GM12891 (cell line): ENCODE data around the gene CA4. TPM values are rescaled to one million over a fixed set of nuclear protein-coding genes. Genes with fewer than 3 reads are reported as not detected.
"Not testable (repeated sequence)": the region's sequence is repeated elsewhere in the genome, so short reads cannot be mapped to it uniquely, and the experiment has no call there.

ENCODE experiments used
- DNase-seq: peaks from one replicate; pipeline ENCODE4 v3.0.0; 2011; ENCODE audit warnings: low spot score; ENCODE audit not compliant: insufficient read length
- FAIRE-seq: peaks from 2 replicates; lab custom pipeline; 2011; peaks lifted over from hg19 to GRCh38; lab: Jason Lieb, UNC
- PAX5 ChIP-seq: IDR thresholded peaks from 2 replicates; pipeline ENCODE4 v1.6.1; 2011; ENCODE audit warnings: low read length, moderate library complexity, mild to moderate bottlenecking; ENCODE audit not compliant: insufficient read depth, severe bottlenecking
- POLR2A ChIP-seq: IDR thresholded peaks from 2 replicates; pipeline ENCODE4 v1.6.1; 2011; ENCODE audit warnings: low read depth, low read length, control low read depth
- POLR2AphosphoS5 ChIP-seq: IDR thresholded peaks from 2 replicates; pipeline ENCODE4 v1.6.1; 2011; ENCODE audit warnings: low read depth, low read length, control low read depth
- POU2F2 ChIP-seq: IDR thresholded peaks from 2 replicates; pipeline ENCODE4 v1.6.1; 2011; ENCODE audit warnings: low read depth, mild to moderate bottlenecking, control low read depth, low read length, moderate library complexity
- SPI1 ChIP-seq: IDR thresholded peaks from 2 replicates; pipeline ENCODE4 v1.6.1; 2011; ENCODE audit warnings: low read depth, low read length, control low read depth
- TAF1 ChIP-seq: IDR thresholded peaks from 2 replicates; pipeline ENCODE4 v1.6.1; 2011; ENCODE audit warnings: low read depth, low read length, control low read depth
- polyA plus RNA-seq: library from polyadenylated mRNA; unstranded; fragments of >200 nt; gene quantifications from one replicate; pipeline ENCODE4 v1.2.1, GENCODE V29; 2012; ENCODE audit warnings: low read depth, missing spikeins, inconsistent platforms; ENCODE audit not compliant: missing spikeins

CA4 gene
- not detected for polyA plus RNA-seq

DNA sequence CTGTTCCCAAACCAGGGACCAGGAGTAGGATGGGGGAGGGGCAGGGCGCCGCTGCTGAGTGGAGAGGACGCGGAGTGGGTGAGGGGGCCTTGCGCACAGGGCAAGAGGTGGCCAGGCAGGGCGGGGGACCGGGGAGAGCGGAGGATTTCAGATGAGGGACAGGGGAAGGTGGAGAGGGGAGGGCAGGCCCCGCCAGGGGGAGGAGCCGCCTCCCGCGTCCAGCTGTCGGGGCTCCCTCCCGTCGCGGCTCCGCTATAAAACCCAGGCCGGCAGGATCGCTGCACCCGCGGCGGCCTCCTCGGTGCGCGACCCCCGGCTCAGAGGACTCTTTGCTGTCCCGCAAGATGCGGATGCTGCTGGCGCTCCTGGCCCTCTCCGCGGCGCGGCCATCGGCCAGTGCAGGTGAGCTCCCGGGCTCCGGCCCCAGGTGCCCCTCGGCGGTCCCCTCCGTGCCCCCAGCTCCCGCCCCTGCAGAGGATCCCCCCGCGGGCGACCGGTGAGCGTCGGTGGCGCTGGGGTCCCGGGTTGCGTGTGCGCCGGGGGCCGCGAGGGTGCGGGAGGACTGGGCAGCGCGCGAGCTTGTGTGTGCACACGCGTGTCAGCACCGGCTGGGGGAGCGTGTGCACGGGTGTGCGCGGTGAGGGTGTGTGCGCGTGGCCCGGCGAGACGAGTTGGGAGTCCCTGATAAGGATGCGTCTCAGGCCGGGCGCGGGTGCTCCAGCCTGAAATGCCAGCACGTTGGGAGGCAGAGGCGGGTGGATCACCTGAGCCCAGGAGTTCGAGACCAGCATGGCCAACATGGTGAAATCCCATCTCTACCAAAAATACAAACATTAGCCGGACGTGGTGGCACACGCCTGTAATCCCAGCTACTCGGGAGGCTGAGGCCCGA lies at the start of gene CA4:
TSS of gene CA4 (plus strand) at position 283 of the 892 bp plus-strand sequence. CDS start at position 345, 62 bp downstream.
- FAIRE-seq: no peak

DNA sequence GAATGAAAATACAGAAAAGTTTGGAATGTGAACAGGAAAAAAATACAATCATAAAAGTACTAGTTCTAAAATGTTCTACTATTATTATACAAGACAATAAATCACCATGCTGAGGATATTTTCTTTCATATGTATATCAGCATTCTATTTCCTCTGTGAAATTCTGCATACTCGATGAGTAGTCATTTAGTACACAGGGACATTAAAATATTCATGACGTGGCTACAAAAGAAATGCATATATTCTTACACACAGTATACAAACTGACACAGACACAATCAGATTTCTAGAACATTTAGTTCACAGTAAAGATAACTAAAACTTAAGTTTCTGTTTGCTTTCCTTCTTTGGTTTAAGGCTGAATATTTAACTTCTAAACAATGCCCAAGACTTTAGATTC lies 49.2 kb upstream of the CA4 start:
- not testable (repeated sequence) for DNase-seq, FAIRE-seq

More for the DNA sequence above, at the start of gene CA4:
- DNase-seq: no peak
- TF ChIP-seq POLR2A (no peak), POU2F2 (no peak), TAF1 (no peak), PAX5 (no peak), SPI1 (no peak), POLR2AphosphoS5 (no peak)

DNA sequence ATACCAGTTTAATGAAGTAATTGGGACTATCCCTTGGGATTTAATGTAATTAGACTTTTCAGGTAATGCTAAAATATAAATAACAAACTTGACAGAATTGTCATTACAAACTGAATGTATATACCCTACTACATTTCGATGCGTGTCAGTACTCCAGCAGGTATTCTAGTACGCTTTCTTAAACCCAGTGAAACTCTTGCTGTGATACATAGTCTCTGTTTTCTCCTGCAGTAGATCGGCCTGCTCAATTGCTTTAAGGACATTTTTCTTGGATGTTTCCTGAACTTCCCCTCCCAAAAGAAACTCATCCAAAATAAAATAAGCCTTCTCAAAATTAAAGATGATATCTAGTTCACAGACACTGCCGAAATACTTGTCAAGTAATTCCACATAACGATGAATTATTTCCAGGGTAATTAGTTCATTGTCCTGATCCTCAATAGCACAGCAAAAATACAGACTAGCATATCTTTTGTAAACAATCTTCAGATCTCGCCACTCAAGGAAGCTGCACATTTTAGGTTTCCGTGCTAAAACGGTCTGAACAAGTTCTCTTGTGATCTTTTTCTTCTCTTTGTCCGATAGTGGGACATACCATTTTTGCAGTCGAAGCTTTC lies 47.6 kb upstream of the CA4 start:
- peak; percentile 82 for FAIRE-seq
- not testable (repeated sequence) for DNase-seq

- FAIRE-seq (no peak), DNase-seq (no peak)
- TF ChIP-seq POLR2AphosphoS5 (no peak), TAF1 (no peak), SPI1 (peak; percentile 37; the same call in 1 of the 2 replicates), POLR2A (no peak), PAX5 (no peak)
Measured at GRCh38 chr17:60102632-60103096, 47.1 kb upstream of the CA4 start.

- no peak for FAIRE-seq
- no peak for DNase-seq
- TF ChIP-seq POLR2A: no peak
Measured at GRCh38 chr17:60103957-60104356, 45.8 kb upstream of the CA4 start.

GRCh38 chr17:60106340-60107059 lies 43.3 kb upstream of the CA4 start:
- FAIRE-seq: peak; percentile 81
- TF ChIP-seq SPI1 (peak; percentile 10; the same call in 1 of the 2 replicates), TAF1 (no peak), POU2F2 (peak; percentile 74; the same call in 1 of the 2 replicates)
- DNase-seq: no peak

GRCh38 chr17:60107526-60108257 lies 42.1 kb upstream of the CA4 start:
- FAIRE-seq (no peak), DNase-seq (no peak)
- TF ChIP-seq TAF1: no peak
- no peak for TF ChIP-seq PAX5
- no peak for TF ChIP-seq POU2F2
- no peak for TF ChIP-seq POLR2A

DNA sequence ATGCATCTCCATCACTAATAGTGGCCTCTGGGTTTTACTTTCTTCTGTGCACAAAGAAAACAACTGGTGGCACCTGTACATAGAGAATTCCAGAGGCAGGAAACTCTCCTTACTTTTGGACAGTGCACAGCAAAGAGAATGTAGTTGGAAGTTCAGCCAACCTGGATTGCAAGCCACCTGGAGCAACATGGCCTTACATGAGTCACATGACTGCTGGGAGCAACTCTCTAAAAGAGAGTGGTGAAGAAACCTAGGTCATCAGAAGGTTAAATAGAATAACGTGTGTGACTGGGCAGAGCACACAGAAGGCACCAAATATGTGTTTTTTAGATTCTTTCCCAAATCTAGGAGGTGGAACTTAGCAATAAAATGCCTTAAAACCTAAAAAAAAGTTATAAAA lies 41.5 kb upstream of the CA4 start:
- not testable (repeated sequence) for FAIRE-seq

DNA sequence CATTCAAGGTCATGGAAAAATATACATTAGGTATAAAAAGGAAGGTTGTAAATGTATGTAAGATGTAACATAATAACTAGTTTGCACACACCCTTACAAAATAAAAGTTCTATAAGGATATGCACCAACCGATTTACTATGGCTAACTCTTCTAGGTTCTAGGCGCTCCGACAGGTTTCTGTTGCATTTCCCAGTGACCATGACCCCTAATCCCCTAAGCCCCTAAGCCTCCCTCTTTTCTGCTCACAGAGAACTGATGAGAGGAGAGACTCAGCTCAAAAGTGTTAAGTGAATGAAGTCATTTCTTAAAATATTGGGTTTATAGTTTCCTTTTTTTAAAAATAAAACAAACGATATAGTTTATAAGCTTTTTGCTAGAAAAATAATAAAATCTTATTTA lies 41.1 kb upstream of the CA4 start:
- no peak for FAIRE-seq
- TF ChIP-seq POLR2AphosphoS5 (no peak), SPI1 (no peak), TAF1 (no peak), PAX5 (no peak), POU2F2 (no peak), POLR2A (no peak)

More for the DNA sequence above, 41.5 kb upstream of the CA4 start:
- DNase-seq: not testable (repeated sequence)

DNA sequence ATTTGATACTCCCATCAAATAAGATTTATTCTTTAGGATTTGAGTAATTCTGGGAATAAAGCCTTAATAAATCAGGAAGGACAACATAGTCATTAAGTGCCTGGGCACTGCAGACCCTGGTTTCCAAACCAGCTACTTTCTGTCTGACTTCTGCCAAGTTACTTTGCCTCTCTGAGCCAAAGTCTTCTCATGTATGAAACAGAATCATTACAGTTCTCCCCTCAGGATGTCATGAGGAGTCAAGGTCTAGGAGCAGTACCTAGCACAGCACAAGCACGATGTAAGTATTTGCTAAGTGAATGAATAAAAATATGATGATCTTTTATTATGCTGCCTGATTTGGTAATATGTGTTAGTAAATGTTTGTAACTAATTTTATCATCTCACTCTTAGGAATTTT lies 40.6 kb upstream of the CA4 start:
- TF ChIP-seq POLR2AphosphoS5: no peak
- no peak for TF ChIP-seq POU2F2
- no peak for TF ChIP-seq POLR2A
- TF ChIP-seq TAF1: no peak
- TF ChIP-seq PAX5: no peak
- TF ChIP-seq SPI1: no peak
- no peak for FAIRE-seq

More for the DNA sequence above, 41.1 kb upstream of the CA4 start:
- DNase-seq: no peak

More for the DNA sequence above, 40.6 kb upstream of the CA4 start:
- no peak for DNase-seq
